Cardiac muscle cell (in vitro differentiated cells and primary cell): ENCODE results near the gene CCL2. TPM values are rescaled to one million over a fixed set of nuclear protein-coding genes. Genes with fewer than 3 reads are reported as not detected.
"Not testable (repeated sequence)": the region's sequence is repeated elsewhere in the genome, so short reads cannot be mapped to it uniquely, and the experiment has no call there.

Experiments
- DNase-seq, 2 donors: peaks; one replicate each; pipeline versions ENCODE4 v3.0.0 to v3.0.0-alpha.2; 2010 to 2017; ENCODE audit warnings: low read depth in 1 of 2, low spot score in 1 of 2
- H3K27ac ChIP-seq: fragments of 200-600 bp; sonication (generic); 2 replicates; pipeline ENCODE4 v1.5.1; 2016
- H3K27me3 ChIP-seq: fragments of 200-600 bp; sonication (generic); 2 replicates; pipeline ENCODE4 v1.6.0; 2016; ENCODE audit warnings: control low read depth
- H3K36me3 ChIP-seq: fragments of 200-600 bp; sonication (generic); 2 replicates; pipeline ENCODE4 v1.5.1; 2016; ENCODE audit warnings: control low read depth
- H3K4me1 ChIP-seq: fragments of 200-600 bp; sonication (generic); 2 replicates; pipeline ENCODE4 v1.8.1; 2017; ENCODE audit warnings: low read depth, mild to moderate bottlenecking, mixed run types
- H3K4me3 ChIP-seq: fragments of 200-600 bp; sonication (generic); 2 replicates; pipeline ENCODE4 v1.5.1; 2016; ENCODE audit warnings: mild to moderate bottlenecking
- H3K9me3 ChIP-seq: fragments of 200-600 bp; sonication (generic); 2 replicates; pipeline ENCODE4 v1.5.1; 2017; ENCODE audit warnings: low read depth, mild to moderate bottlenecking, control low read depth
- polyA plus RNA-seq: library from polyadenylated mRNA; unstranded; fragments of >200 nt; fragmentation: Nextera tagmentation; extraction: Ambion mirVana; gene quantifications from 2 replicates; pipeline ENCODE4 v1.2.1, GENCODE V29; 2016
- total RNA-seq: library from RNA; depleted of rRNA; stranded (reverse); fragments of >200 nt; gene quantifications from 2 replicates; pipeline ENCODE4 v1.2.3, GENCODE V29; 2016
- TF ChIP-seq, protein P1 (sequence below): IDR thresholded peaks from 2 replicates; pipeline ENCODE4 v1.5.1; 2012; ENCODE audit warnings: low read depth, mild to moderate bottlenecking, low read length

CCL2 gene
- total and polyA plus RNA-seq, 2 experiments from 2014 or later = 0.54 to 0.77 TPM

DNA sequence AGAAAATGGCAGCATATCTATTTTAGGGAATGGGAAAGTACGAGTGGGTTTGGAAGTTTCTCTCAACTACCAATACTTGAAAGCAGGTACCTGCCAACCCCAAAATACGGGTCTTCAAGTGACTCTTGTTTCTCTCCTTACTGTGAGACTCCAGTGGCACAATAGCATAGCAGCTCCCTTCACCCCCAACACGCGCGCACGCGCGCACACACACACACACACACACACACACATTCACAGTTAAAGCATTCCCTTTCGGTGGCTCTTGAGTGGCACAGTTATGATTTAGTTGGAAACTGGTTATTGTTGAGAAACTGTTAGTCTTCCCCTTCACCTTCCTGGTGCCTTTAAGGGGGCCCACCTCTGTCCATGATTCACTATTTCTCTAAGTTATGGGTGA is 30.0 kb upstream of the CCL2 start:
- Histone ChIP-seq H3K4me3 (no peak overlapping the region), H3K4me1 (no peaks in the 10 kb centered on the region), H3K9me3 (no peaks in the 10 kb centered on the region), H3K27ac (no peak overlapping the region), H3K36me3 (no peaks in the 10 kb centered on the region), H3K27me3 (no peaks in the 10 kb centered on the region)
- DNase-seq = no peak
- TF ChIP-seq, protein P1, sequence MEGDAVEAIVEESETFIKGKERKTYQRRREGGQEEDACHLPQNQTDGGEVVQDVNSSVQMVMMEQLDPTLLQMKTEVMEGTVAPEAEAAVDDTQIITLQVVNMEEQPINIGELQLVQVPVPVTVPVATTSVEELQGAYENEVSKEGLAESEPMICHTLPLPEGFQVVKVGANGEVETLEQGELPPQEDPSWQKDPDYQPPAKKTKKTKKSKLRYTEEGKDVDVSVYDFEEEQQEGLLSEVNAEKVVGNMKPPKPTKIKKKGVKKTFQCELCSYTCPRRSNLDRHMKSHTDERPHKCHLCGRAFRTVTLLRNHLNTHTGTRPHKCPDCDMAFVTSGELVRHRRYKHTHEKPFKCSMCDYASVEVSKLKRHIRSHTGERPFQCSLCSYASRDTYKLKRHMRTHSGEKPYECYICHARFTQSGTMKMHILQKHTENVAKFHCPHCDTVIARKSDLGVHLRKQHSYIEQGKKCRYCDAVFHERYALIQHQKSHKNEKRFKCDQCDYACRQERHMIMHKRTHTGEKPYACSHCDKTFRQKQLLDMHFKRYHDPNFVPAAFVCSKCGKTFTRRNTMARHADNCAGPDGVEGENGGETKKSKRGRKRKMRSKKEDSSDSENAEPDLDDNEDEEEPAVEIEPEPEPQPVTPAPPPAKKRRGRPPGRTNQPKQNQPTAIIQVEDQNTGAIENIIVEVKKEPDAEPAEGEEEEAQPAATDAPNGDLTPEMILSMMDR = no peak

- H3K36me3 ChIP-seq = no peaks in the 10 kb centered on the region
- TF ChIP-seq, protein P1 = no peak
- H3K4me3 ChIP-seq = no peak overlapping the region
- H3K4me1 ChIP-seq = no peaks in the 10 kb centered on the region
- H3K27ac ChIP-seq = no peak overlapping the region
- no peak for DNase-seq
- no peaks in the 10 kb centered on the region for H3K9me3 ChIP-seq
- no peaks in the 10 kb centered on the region for H3K27me3 ChIP-seq
Observed at GRCh38 chr17:34226011-34226743, 28.9 kb upstream of the CCL2 start.

DNA sequence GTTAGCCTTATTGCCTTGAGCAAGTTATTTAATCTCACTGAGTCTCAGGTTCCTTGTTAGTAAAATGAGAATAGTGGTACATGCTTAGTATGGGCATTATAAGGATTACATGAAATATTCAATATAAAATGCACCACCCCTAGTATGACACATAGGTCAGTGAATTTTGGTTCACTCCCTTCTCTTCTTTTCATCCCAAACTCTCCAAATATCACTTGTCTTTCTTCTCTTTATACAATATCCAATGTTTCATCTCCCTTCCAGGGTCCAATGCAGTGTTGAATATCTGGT is 28.4 kb upstream of the CCL2 start:
- TF ChIP-seq, protein P1 = no peak
- no peak overlapping the region for H3K27ac ChIP-seq

GRCh38 chr17:34227293-34227692 is 27.8 kb upstream of the CCL2 start:
- not testable (repeated sequence) for H3K27me3 ChIP-seq, H3K4me1 ChIP-seq, H3K27ac ChIP-seq, H3K9me3 ChIP-seq, DNase-seq, H3K36me3 ChIP-seq, H3K4me3 ChIP-seq

More for the DNA sequence above, 28.4 kb upstream of the CCL2 start:
- Histone ChIP-seq H3K36me3 (no peaks in the 10 kb centered on the region), H3K4me3 (no peak overlapping the region), H3K9me3 (no peaks in the 10 kb centered on the region), H3K27me3 (no peaks in the 10 kb centered on the region), H3K4me1 (no peaks in the 10 kb centered on the region)
- DNase-seq = no peak

DNA sequence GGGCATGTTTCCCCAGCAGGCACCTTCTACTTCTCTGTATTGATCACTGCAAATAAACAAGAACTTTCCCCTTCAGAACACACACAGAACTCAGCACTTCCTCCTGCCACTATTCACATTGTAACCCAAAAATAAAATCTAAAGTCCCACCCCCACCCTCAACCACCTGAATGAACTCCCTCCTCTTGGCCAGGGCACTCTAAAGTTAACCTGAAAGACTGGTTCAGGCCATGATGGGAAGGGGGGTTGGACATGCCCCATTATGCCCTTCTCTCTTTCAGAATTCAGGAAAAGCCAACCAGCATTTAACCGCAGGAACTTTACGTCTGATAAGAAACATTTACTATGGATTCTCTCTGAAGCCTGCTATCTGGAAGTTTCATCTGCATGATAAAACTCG is 27.4 kb upstream of the CCL2 start:
- TF ChIP-seq, protein P1 = no peak

DNA sequence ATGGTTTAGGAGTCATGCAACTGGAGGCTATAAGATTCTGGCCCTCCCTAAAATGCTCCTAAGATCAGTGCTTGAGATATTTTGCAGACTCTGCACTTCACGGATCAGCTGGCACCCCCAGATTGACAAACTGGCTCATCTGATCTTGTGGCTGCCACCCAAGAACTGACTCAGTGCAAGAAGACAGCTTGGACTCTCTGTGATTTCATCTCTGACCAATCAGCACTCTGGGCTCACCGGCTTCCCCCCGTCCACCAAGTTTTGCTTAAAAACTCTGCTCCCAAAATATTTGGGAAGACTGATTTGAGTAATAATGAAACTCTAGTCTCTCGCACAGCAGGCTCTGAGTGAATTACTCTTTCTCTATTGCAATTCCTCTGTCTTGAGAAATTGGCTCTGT is 26.3 kb upstream of the CCL2 start:
- no peak for DNase-seq
- TF ChIP-seq, protein P1 = no peak
- H3K27me3 ChIP-seq = no peaks in the 10 kb centered on the region
- no peaks in the 10 kb centered on the region for H3K36me3 ChIP-seq
- H3K4me3 ChIP-seq = no peak overlapping the region
- H3K4me1 ChIP-seq = no peaks in the 10 kb centered on the region
- no peak overlapping the region for H3K27ac ChIP-seq
- H3K9me3 ChIP-seq = no peaks in the 10 kb centered on the region

More for the DNA sequence above, 27.4 kb upstream of the CCL2 start:
- H3K4me1 ChIP-seq = no peaks in the 10 kb centered on the region
- DNase-seq = no peak
- H3K4me3 ChIP-seq = no peak overlapping the region
- H3K36me3 ChIP-seq = no peaks in the 10 kb centered on the region
- no peak overlapping the region for H3K27ac ChIP-seq
- no peaks in the 10 kb centered on the region for H3K27me3 ChIP-seq
- H3K9me3 ChIP-seq = no peaks in the 10 kb centered on the region
